Activated CD8-positive, alpha-beta memory T cell treated with anti-CD3 and anti-CD28 coated beads for 1 hour (primary cell): ENCODE data around the gene AK8.

Source experiments
- DNase-seq, 2 donors: peaks; one replicate each; pipeline ENCODE4 v3.0.0-alpha.2; 2020; ENCODE audit warnings: low read depth in 1 of 2; ENCODE audit errors: extremely low read depth in 1 of 2

The AK8 gene

GRCh38 chr9:132827366-132827765 lies 50.7 kb downstream of the AK8 start:
- no peak for DNase-seq

GRCh38 chr9:132826621-132827365 lies 51.3 kb downstream of the AK8 start:
- DNase-seq, result no peak

- DNase-seq, result no peak
These were observed 52.0 kb downstream of the AK8 start for GRCh38 chr9:132826131-132826530.

- DNase-seq, result no peak
These were observed 52.7 kb downstream of the AK8 start for GRCh38 chr9:132825430-132825829.

GRCh38 chr9:132824951-132825350 lies 53.1 kb downstream of the AK8 start:
- DNase-seq, result no peak

GRCh38 chr9:132824151-132824550 lies 53.9 kb downstream of the AK8 start:
- DNase-seq, result no peak

- no peak for DNase-seq
These were observed 54.5 kb downstream of the AK8 start for GRCh38 chr9:132823370-132824145.

- no peak for DNase-seq
These were observed 57.7 kb downstream of the AK8 start for GRCh38 chr9:132820169-132820944.

- no peak for DNase-seq
These were observed 59.5 kb downstream of the AK8 start for GRCh38 chr9:132818588-132818987.

- no peak for DNase-seq
These were observed 63.1 kb downstream of the AK8 start for GRCh38 chr9:132814937-132815336.

GRCh38 chr9:132813115-132813771 lies 64.8 kb downstream of the AK8 start:
- DNase-seq, result no peak

- DNase-seq, result no peak
These were observed 66.1 kb downstream of the AK8 start for GRCh38 chr9:132811985-132812384.

- no peak for DNase-seq
These were observed 67.8 kb downstream of the AK8 start for GRCh38 chr9:132810314-132810713.

GRCh38 chr9:132809677-132810271 lies 68.3 kb downstream of the AK8 start:
- no peak for DNase-seq

- DNase-seq, result no peak
These were observed 69.4 kb downstream of the AK8 start for GRCh38 chr9:132808645-132809044.

- no peak for DNase-seq
These were observed 71.2 kb downstream of the AK8 start for GRCh38 chr9:132806723-132807421.

- no peak for DNase-seq
These were observed 71.8 kb downstream of the AK8 start for GRCh38 chr9:132806306-132806705.

GRCh38 chr9:132804576-132805295 lies 73.3 kb downstream of the AK8 start:
- DNase-seq, result no peak

- no peak for DNase-seq
These were observed 75.8 kb downstream of the AK8 start for GRCh38 chr9:132802121-132802795.
